Tibial nerve (tissue), 4 donors: ENCODE measurements around the gene FGGY. TPM values are rescaled to one million over a fixed set of nuclear protein-coding genes. Genes with fewer than 3 reads are reported as not detected.
"Not testable (repeated sequence)": the region's sequence is repeated elsewhere in the genome, so short reads cannot be mapped to it uniquely, and the experiment has no call there.

ENCODE experiments used
- DNase-seq, 2 donors: peaks; one replicate each; pipeline ENCODE4 v3.0.0-alpha.2; 2019; ENCODE audit warnings: low spot score in 2 of 2
- H3K27ac ChIP-seq, 4 donors: fragments of 200-600 bp; sonication (generic) in 3 of 4; one replicate each; pipeline ENCODE4 v1.5.1; 2017 to 2019; ENCODE audit warnings: mild to moderate bottlenecking in 1 of 4
- H3K27me3 ChIP-seq, 2 donors: fragments of 200-600 bp; sonication (generic) in 1 of 2; one replicate each; pipeline versions ENCODE4 v1.5.1 to v1.6.0; 2017 to 2019
- H3K36me3 ChIP-seq, 3 donors: fragments of 200-600 bp; sonication (generic); one replicate each; pipeline ENCODE4 v1.5.1; 2018 to 2019
- H3K4me1 ChIP-seq, 4 donors: fragments of 200-600 bp; sonication (generic) in 3 of 4; one replicate each; pipeline ENCODE4 v1.5.1; 2017 to 2019
- H3K4me3 ChIP-seq, 4 donors: fragments of 200-600 bp; sonication (generic) in 3 of 4; one replicate each; pipeline ENCODE4 v1.5.1; 2017 to 2019; ENCODE audit warnings: mild to moderate bottlenecking in 1 of 4, moderate library complexity in 1 of 4
- H3K9me3 ChIP-seq, 4 donors: fragments of 200-600 bp; sonication (generic) in 3 of 4; one replicate each; pipeline ENCODE4 v1.5.1; 2017 to 2019
- CTCF ChIP-seq, 5 experiments: fragments of 200-600 bp in 3 of 5; fragments of 450-650 bp in 2 of 5; sonication (generic) in 3 of 5; IDR thresholded peaks; one replicate each; pipeline ENCODE4 v1.5.1; 2016 to 2019; ENCODE audit warnings: antibody characterized with exemption in 5 of 5, mild to moderate bottlenecking in 3 of 5, moderate library complexity in 2 of 5
- EP300 ChIP-seq, 2 donors: sonication (generic); formaldehyde crosslinking; IDR thresholded peaks; one replicate each; pipeline ENCODE4 v1.6.1; 2017; ENCODE audit warnings: antibody characterized with exemption in 2 of 2, mild to moderate bottlenecking in 1 of 2
- POLR2A ChIP-seq, 2 donors: fragments of 450-650 bp; IDR thresholded peaks; one replicate each; pipeline ENCODE4 v1.6.1; 2017; ENCODE audit warnings: antibody characterized with exemption in 2 of 2, mild to moderate bottlenecking in 2 of 2, moderate library complexity in 2 of 2
- WGBS, 2 donors: methylation state at CpG; one replicate each; pipeline ENCODE4 v1.1.5; 2018; 5-methylcytosine and 5-hydroxymethylcytosine counted together
- total RNA-seq, 4 donors: library from RNA; depleted of rRNA; stranded (reverse); fragments of >200 nt; gene quantifications; one replicate each; pipeline ENCODE4 v1.1.0, GENCODE V29; 2016

FGGY gene
- total RNA-seq, 4 donors from 2014 or later = 27.0 to 40.6 (median 32.9) TPM

GRCh38 chr1:59580257-59580656 lies 283.4 kb downstream of the FGGY start:
- H3K27ac ChIP-seq = no peak overlapping the region
- H3K36me3 ChIP-seq = no peaks in the 10 kb centered on the region
- no peaks in the 10 kb centered on the region for H3K4me1 ChIP-seq
- H3K27me3 ChIP-seq = no peaks in the 10 kb centered on the region
- 73 to 75% methylated on average over 4 of the region's 4 CpGs for WGBS, 2 donors
- H3K9me3 ChIP-seq = no peaks in the 10 kb centered on the region
- H3K4me3 ChIP-seq = no peak overlapping the region
- TF ChIP-seq CTCF (IDR thresholded peaks at IDR 0.05) (no peak), POLR2A (IDR thresholded peaks at IDR 0.05) (no peak), EP300 (IDR thresholded peaks at IDR 0.05) (no peak)
- no peak for DNase-seq

- H3K4me1 ChIP-seq = peaks cover 0 to 19% (median 2%) of the 10 kb centered on the region in 4 donors
- not testable (repeated sequence) for H3K36me3 ChIP-seq, DNase-seq, H3K27me3 ChIP-seq, H3K4me3 ChIP-seq, H3K27ac ChIP-seq, H3K9me3 ChIP-seq
- 88 to 94% methylated on average over 2 of the region's 2 CpGs for WGBS, 2 donors
Measured at GRCh38 chr1:59592410-59592809, 295.5 kb downstream of the FGGY start.

GRCh38 chr1:59592924-59593323 lies 296.0 kb downstream of the FGGY start:
- H3K27ac ChIP-seq = no peak overlapping the region
- DNase-seq = no peak
- 86 to 93% methylated on average over 2 of the region's 2 CpGs for WGBS, 2 donors
- no peaks in the 10 kb centered on the region for H3K36me3 ChIP-seq
- H3K4me1 ChIP-seq = peaks cover 0 to 19% (median 2%) of the 10 kb centered on the region in 4 donors
- no peak for TF ChIP-seq POLR2A (IDR thresholded peaks at IDR 0.05)
- no peak for TF ChIP-seq EP300 (IDR thresholded peaks at IDR 0.05)
- no peak for TF ChIP-seq CTCF (IDR thresholded peaks at IDR 0.05)
- no peak overlapping the region for H3K4me3 ChIP-seq
- H3K27me3 ChIP-seq = no peaks in the 10 kb centered on the region
- no peaks in the 10 kb centered on the region for H3K9me3 ChIP-seq

- Histone ChIP-seq H3K27me3 (no peaks in the 10 kb centered on the region), H3K36me3 (no peaks in the 10 kb centered on the region), H3K9me3 (no peaks in the 10 kb centered on the region), H3K4me3 (no peak overlapping the region), H3K27ac (no peak overlapping the region), H3K4me1 (peaks cover 0 to 19% (median 2%) of the 10 kb centered on the region in 4 donors)
- DNase-seq = no peak
- no peak for TF ChIP-seq EP300 (IDR thresholded peaks at IDR 0.05)
- TF ChIP-seq POLR2A (IDR thresholded peaks at IDR 0.05) = no peak
- TF ChIP-seq CTCF (IDR thresholded peaks at IDR 0.05) = no peak
- WGBS, 2 donors = 87 to 90% methylated on average over 5 of the region's 5 CpGs
Measured at GRCh38 chr1:59593798-59594790, 297.2 kb downstream of the FGGY start.

GRCh38 chr1:59595774-59596173 lies 298.9 kb downstream of the FGGY start:
- Histone ChIP-seq H3K4me3 (no peak overlapping the region), H3K36me3 (no peaks in the 10 kb centered on the region), H3K27ac (peak overlapping the region in 2 of 4 donors; percentile 47 to 63), H3K4me1 (peaks cover 0 to 19% (median 2%) of the 10 kb centered on the region in 4 donors), H3K9me3 (no peaks in the 10 kb centered on the region), H3K27me3 (no peaks in the 10 kb centered on the region)
- no peak for DNase-seq
- WGBS, 2 donors = 24 to 29% methylated on average over 3 of the region's 3 CpGs
- TF ChIP-seq CTCF (IDR thresholded peaks at IDR 0.05) (no peak), EP300 (IDR thresholded peaks at IDR 0.05) (no peak), POLR2A (IDR thresholded peaks at IDR 0.05) (no peak)
